Neuron (in vitro differentiated cells): ENCODE results near the gene LPCAT1.

Source experiments
- H2AFZ ChIP-seq: one replicate; pipeline ENCODE4 v1.6.1; 2013; ENCODE audit warnings: low read depth, mild to moderate bottlenecking, inconsistent platforms, low read length, moderate library complexity
- H3K27me3 ChIP-seq: one replicate; pipeline ENCODE4 v1.6.1; 2013; ENCODE audit warnings: low read length; ENCODE audit not compliant: insufficient read depth
- H3K36me3 ChIP-seq: one replicate; pipeline ENCODE4 v1.6.1; 2013; ENCODE audit warnings: low read length; ENCODE audit not compliant: insufficient read depth
- H3K4me1 ChIP-seq: one replicate; pipeline ENCODE4 v1.6.1; 2013; ENCODE audit warnings: low read length; ENCODE audit not compliant: insufficient read depth
- H3K4me3 ChIP-seq: 2 replicates; pipeline ENCODE4 v1.5.1; 2013; ENCODE audit warnings: mild to moderate bottlenecking, low read length, moderate library complexity
- H3K9me3 ChIP-seq: one replicate; pipeline ENCODE4 v1.6.1; 2013; ENCODE audit warnings: low read length

Gene LPCAT1

GRCh38 chr5:1527533-1528205, 3.9 kb upstream of the LPCAT1 start:
- Histone ChIP-seq H3K36me3 (no peaks in the 10 kb centered on the region), H3K27me3 (peaks cover 5% of the 10 kb centered on the region), H3K9me3 (no peaks in the 10 kb centered on the region), H2AFZ (no peak overlapping the region), H3K4me1 (peaks cover 6% of the 10 kb centered on the region), H3K4me3 (no peak overlapping the region)

- H2AFZ ChIP-seq = no peak overlapping the region
- peaks cover 5% of the 10 kb centered on the region for H3K27me3 ChIP-seq
- H3K4me1 ChIP-seq = peaks cover 16% of the 10 kb centered on the region
- no peaks in the 10 kb centered on the region for H3K36me3 ChIP-seq
- no peak overlapping the region for H3K4me3 ChIP-seq
- no peaks in the 10 kb centered on the region for H3K9me3 ChIP-seq
Observed at GRCh38 chr5:1526681-1527131, 2.9 kb upstream of the LPCAT1 start.

GRCh38 chr5:1526190-1526631, 2.5 kb upstream of the LPCAT1 start:
- Histone ChIP-seq H2AFZ (no peak overlapping the region), H3K27me3 (peaks cover 5% of the 10 kb centered on the region), H3K9me3 (no peaks in the 10 kb centered on the region), H3K36me3 (peaks cover under 1% of the 10 kb centered on the region), H3K4me1 (peaks cover 17% of the 10 kb centered on the region), H3K4me3 (no peak overlapping the region)

- Histone ChIP-seq H2AFZ (no peak overlapping the region), H3K36me3 (peaks cover 6% of the 10 kb centered on the region), H3K27me3 (peaks cover 5% of the 10 kb centered on the region)
Observed at GRCh38 chr5:1525624-1526189, 1.9 kb upstream of the LPCAT1 start.

GRCh38 chr5:1524799-1525623, 1.3 kb upstream of the LPCAT1 start:
- Histone ChIP-seq H3K9me3 (no peaks in the 10 kb centered on the region), H3K27me3 (peaks cover 3% of the 10 kb centered on the region), H3K36me3 (peaks cover 9% of the 10 kb centered on the region), H3K4me1 (peaks cover 17% of the 10 kb centered on the region), H3K4me3 (no peak overlapping the region), H2AFZ (no peak overlapping the region)

More at GRCh38 chr5:1525624-1526189, 1.9 kb upstream of the LPCAT1 start:
- Histone ChIP-seq H3K4me1 (peaks cover 17% of the 10 kb centered on the region), H3K4me3 (no peak overlapping the region), H3K9me3 (no peaks in the 10 kb centered on the region)

- H3K36me3 ChIP-seq = peaks cover 15% of the 10 kb centered on the region
- peak overlapping the region; percentile 82 for H3K4me3 ChIP-seq
- no peaks in the 10 kb centered on the region for H3K9me3 ChIP-seq
- peak overlapping the region; percentile 64 for H2AFZ ChIP-seq
- H3K4me1 ChIP-seq = peaks cover 17% of the 10 kb centered on the region
- no peaks in the 10 kb centered on the region for H3K27me3 ChIP-seq
Observed at GRCh38 chr5:1524481-1524798, 680 bp upstream of the LPCAT1 start.

GRCh38 chr5:1523480-1523792, 324 bp downstream of the LPCAT1 start:
- H3K36me3 ChIP-seq = peaks cover 25% of the 10 kb centered on the region
- H3K4me1 ChIP-seq = peaks cover 17% of the 10 kb centered on the region
- peak overlapping the region; percentile 82 for H3K4me3 ChIP-seq
- peak overlapping the region; percentile 55 for H2AFZ ChIP-seq
- H3K9me3 ChIP-seq = no peaks in the 10 kb centered on the region
- H3K27me3 ChIP-seq = no peaks in the 10 kb centered on the region

- H3K36me3 ChIP-seq = peaks cover 25% of the 10 kb centered on the region
- H3K9me3 ChIP-seq = no peaks in the 10 kb centered on the region
- peaks cover 20% of the 10 kb centered on the region for H3K4me1 ChIP-seq
- no peaks in the 10 kb centered on the region for H3K27me3 ChIP-seq
- H3K4me3 ChIP-seq = peak overlapping the region; percentile 82
- H2AFZ ChIP-seq = peak overlapping the region; percentile 55
Observed at GRCh38 chr5:1522601-1523479, 920 bp downstream of the LPCAT1 start.

- Histone ChIP-seq H3K4me1 (peaks cover 28% of the 10 kb centered on the region), H3K9me3 (no peaks in the 10 kb centered on the region), H3K4me3 (peak overlapping the region; percentile 82), H3K36me3 (peaks cover 28% of the 10 kb centered on the region), H2AFZ (no peak overlapping the region), H3K27me3 (no peaks in the 10 kb centered on the region)
Observed at GRCh38 chr5:1521671-1522600, 1.8 kb downstream of the LPCAT1 start.

GRCh38 chr5:1520791-1521453, 2.8 kb downstream of the LPCAT1 start:
- H2AFZ ChIP-seq = no peak overlapping the region
- no peaks in the 10 kb centered on the region for H3K27me3 ChIP-seq
- H3K4me3 ChIP-seq = no peak overlapping the region
- H3K36me3 ChIP-seq = peaks cover 32% of the 10 kb centered on the region
- H3K9me3 ChIP-seq = no peaks in the 10 kb centered on the region
- H3K4me1 ChIP-seq = peaks cover 28% of the 10 kb centered on the region

- peaks cover 32% of the 10 kb centered on the region for H3K36me3 ChIP-seq
Observed at GRCh38 chr5:1519631-1520210, 4.0 kb downstream of the LPCAT1 start.

More at GRCh38 chr5:1519631-1520210, 4.0 kb downstream of the LPCAT1 start:
- H3K9me3 ChIP-seq = no peaks in the 10 kb centered on the region
- H3K4me3 ChIP-seq = no peak overlapping the region
- no peak overlapping the region for H2AFZ ChIP-seq
- H3K27me3 ChIP-seq = no peaks in the 10 kb centered on the region
- peaks cover 36% of the 10 kb centered on the region for H3K4me1 ChIP-seq
